ENCODE data around the gene VSTM4. TPM values are rescaled to one million over a fixed set of nuclear protein-coding genes. Genes with fewer than 3 reads are reported as not detected.

The VSTM4 gene
- polyA plus RNA-seq, 12 donors = 37.8 to 130 (median 44.2) TPM

- no peak for DNase-seq
These were observed 105.0 kb downstream of the VSTM4 start for GRCh38 chr10:49010295-49010694.

DNA sequence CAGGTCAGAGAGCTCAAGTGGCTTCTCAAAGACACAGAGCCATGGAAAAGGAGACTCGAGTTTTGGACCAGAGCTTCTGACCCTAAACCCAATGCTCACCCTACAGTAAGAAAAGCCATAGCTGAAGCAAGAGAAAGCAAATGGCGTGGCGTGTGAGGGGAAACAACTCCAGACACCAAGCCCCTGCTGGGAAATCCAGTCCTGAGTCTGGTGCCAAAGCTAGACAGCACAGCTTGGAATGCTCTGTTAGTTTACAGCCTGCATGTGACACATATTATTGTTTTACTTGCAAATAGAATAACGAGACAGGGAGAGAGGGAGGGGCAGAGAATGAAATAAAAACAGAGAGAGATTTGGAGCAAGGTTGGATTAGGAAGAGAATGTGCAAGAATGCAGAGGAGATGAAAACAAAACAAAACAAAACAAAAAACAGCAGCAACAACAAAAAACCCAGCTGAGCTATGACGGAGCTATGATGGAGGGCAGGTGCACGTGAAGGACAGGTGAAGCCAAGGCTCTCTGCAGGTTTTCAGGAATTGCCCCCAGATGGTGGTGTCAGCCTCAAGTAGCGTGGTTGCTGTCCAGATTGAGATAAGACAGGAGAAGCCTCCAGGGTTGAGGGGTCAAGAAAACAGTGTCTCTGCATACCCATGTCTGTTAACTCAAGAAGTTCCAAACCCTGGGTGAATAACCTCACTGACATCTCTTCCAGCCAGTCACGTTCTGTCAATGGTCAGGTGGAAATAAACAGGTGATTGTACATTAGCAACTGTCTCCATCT lies 105.9 kb downstream of the VSTM4 start:
- DNase-seq = peak; percentile 35

- no peak for DNase-seq
These were observed 106.7 kb downstream of the VSTM4 start for GRCh38 chr10:49008505-49009198.

GRCh38 chr10:49008091-49008490 lies 107.2 kb downstream of the VSTM4 start:
- no peak for DNase-seq

DNA sequence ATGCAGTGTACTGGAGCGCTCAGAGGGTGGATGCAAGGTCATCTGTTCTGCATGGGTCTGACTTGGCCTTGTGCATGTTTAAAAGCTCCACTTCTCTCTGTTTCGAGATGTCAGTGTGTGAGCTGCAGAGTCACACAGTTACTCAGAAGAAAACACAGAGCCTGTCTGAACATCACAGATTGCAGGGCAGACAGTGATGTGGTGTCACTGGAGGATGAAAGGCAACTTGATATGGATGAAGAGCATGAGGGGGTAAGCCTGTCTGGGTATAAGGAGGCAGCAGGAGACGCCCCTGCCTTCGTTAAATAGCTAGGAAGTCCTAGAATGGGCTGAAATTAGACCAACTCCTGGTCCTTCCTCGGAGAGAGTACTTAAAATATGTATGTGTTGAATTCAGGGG lies 108.2 kb downstream of the VSTM4 start:
- no peak for DNase-seq

DNA sequence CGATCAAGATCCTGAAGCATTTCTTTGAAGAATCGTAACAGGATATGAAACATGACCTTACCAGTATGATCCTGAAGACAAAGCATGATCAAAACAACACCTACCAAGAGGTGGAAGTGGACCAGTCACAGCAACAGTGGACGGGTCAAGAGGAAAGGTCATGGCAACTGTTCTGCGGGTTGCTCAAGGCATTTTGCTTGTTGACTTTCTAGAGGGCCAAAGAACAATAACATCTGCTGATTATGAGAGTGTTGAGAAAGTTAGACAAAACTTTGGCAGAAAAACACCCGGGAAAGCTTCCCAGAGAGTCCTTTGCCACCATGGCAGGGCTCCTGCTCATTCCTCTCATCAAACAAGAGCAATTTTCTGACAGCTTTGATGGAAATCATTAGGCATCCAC lies 110.1 kb downstream of the VSTM4 start:
- DNase-seq = no peak

- DNase-seq = no peak
These were observed 113.3 kb downstream of the VSTM4 start for GRCh38 chr10:49001870-49002672.

DNA sequence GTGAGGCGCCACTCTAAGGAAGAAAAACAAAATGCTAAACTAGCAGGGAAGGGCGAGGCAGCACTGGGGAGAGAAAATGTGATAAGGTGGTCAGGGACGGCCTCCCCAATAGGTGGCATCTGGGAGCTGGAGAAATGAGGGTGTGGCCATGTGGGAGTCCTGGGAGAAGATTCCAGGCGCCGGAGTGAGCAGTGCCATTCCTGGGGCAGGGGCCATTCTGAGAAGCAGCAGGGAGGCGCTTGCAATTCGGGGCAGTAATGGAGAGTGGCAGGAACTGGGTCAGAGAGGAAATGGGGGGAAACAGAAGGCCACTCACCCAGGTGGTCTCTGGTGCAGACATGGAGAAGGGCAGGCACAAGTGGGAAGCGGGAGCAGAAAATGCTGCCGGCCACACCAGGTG lies 113.9 kb downstream of the VSTM4 start:
- no peak for DNase-seq

GRCh38 chr10:49000437-49001398 lies 114.6 kb downstream of the VSTM4 start:
- no peak for DNase-seq

DNA sequence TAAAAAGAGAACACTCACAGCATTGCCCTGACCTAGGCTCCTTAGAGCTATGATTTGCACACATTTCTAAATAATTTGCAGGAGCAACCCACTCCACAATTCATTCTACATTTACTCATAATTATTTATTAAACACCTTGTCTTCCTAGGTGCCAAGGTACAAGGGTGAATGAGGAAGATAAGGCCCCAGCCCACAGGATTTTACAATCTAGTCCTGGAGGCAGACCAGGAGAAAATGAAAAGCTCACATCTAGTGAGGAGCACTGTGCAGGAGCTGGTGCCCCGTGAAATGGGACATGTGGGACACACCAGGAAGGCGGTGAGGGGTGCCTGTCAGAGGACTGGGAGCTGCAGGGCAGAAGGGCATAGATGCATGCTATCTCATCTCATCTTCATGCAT lies 116.0 kb downstream of the VSTM4 start:
- no peak for DNase-seq

DNA sequence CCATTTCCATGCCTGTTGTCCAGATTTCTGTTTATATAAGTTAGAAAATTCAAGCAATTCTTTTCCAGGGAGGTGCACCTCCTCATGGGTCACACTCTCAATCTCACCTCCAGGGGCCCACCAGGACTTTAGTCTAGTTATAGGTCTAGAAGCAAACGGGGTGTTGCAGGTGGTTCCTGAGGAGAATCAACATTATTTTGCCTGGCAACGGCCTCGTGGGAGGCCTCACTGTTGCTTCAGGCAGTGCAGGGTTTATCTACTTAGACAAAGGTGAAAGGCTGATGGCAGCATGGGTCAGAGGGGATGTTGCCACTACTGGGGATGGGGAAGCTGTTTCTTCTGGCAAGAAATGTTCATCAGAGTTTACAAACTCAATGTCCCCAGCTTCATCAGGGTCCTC lies 119.0 kb downstream of the VSTM4 start:
- no peak for DNase-seq

- DNase-seq = no peak
These were observed 121.7 kb downstream of the VSTM4 start for GRCh38 chr10:48993627-48994026.

DNA sequence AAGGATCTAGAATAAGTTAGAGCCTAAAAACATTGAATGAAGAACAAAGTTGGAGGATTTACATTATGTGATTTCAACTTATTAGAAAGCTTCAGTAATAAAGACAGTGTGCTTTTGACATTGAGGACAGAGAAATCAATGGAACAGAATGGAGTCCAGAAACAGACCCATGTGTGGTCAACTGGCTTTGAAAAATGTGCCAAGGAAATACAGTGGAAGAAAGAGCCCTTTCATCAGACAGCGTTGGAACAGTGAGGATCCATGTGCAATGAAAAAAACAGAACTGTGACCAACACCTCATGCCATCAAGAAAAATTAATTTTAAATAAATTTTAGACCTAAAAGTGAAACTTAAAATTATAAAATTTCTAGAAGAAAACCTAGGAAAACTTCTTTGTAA lies 125.1 kb downstream of the VSTM4 start:
- no peak for DNase-seq

GRCh38 chr10:48985621-48986158 lies 129.6 kb downstream of the VSTM4 start:
- DNase-seq = no peak

- no peak for DNase-seq
These were observed 131.5 kb downstream of the VSTM4 start for GRCh38 chr10:48983648-48984351.

GRCh38 chr10:48982584-48982983 lies 132.7 kb downstream of the VSTM4 start:
- DNase-seq = no peak

DNA sequence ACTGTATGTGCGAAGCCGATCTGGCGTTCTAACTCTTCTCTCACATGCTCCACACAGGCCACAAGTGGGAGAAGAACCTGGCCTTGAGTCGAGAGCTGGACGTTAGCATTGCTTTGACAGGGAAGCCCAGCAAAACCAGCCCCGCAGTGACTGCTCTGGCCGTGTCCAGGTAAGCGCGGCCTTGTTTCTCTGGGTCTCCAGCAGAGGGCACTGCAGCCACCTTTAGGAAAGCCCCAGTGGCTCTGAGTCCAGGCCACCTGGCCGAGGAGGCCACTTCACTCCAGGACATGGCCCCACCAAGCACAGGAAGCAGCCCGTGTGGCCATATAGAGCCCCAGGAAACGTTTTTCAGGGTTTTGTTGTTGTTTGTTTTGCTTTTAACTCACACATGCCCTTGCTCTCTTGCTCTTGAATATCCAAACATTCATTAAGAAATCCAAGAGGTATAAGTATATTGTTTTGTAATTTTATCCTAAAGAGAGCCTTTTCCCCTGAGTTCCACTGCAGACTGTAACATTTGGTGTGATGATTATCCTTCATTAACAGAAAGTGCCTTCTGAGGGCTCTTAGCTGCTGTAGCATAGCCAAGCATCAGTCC lies 133.9 kb downstream of the VSTM4 start:
- DNase-seq = peak; percentile 33

DNA sequence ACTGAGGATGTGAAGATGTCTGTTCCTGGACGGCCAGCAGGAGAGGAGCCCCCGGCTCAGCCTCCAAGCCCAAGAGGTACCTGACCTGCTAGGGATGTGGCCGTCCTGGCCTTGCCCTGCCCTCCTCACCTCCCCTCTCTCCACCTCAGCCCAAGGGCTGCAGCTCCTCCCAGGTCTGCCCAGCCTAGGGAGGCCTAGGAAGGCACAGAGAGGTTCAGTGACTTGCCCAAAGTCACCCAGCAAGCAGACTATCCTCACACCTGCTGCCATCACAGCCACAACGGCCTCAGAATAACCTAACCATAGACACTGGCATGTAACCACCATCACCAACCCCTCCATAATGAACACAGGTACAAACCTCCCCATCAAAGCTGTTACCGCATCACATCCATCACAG lies 137.0 kb downstream of the VSTM4 start:
- no peak for DNase-seq

DNA sequence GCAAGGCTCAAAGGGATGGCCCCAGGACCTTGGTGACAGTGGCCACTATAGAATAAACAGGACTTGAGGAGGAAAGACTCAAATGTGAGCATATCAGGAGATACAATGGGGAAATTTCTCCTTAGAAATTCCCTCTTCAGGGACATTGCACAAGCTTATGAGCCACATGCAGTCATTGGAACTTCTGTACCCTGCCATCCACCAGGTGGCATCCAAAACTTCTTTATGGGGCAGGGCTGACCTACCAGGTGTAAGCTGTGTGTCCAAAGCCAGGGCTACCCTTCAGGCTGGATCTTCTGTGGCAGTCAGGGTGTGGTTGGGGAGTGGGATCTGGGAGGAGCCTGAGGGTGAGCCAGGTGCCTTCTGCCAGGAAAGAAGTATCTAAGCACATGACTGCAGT lies 139.1 kb downstream of the VSTM4 start:
- no peak for DNase-seq

Measured in muscle of arm (tissue), 12 donors.